HCT116 (cell line): ENCODE measurements around the gene TBXA2R. TPM values are rescaled to one million over a fixed set of nuclear protein-coding genes. Genes with fewer than 3 reads are reported as not detected.

Experiments
- ATAC-seq: fragments of 200-7000 bp; cut with Tn5 transposase; 2 replicates; pipeline ENCODE4 v1.9.1; 2020; ENCODE audit warnings: mild to moderate bottlenecking, moderate library complexity
- BruUV-seq: library from RNA; stranded (reverse); fragments of 400-500 nt; replicated peaks from 2 replicates; lab custom pipeline; 2021; lab: Mats Ljungman, UMichigan
- CTCF ChIA-PET: fragments of 300-600 bp; sonication (Branson Sonifier 250); formaldehyde crosslinking; loops from one replicate; lab custom pipeline; 2021; ENCODE audit warnings: antibody characterized with exemption; lab: Charles Lee
- POLR2A ChIA-PET: fragments of 300-600, 350-600 bp; sonication (Branson Sonifier 250); formaldehyde crosslinking; loops from one replicate; lab custom pipeline; 2021; ENCODE audit warnings: antibody characterized with exemption; lab: Charles Lee
- RAD21 ChIA-PET, 2 experiments: fragments of 300-600 bp; sonication (Branson Sonifier 250); formaldehyde crosslinking; loops; one replicate each; lab custom pipeline; 2023; ENCODE audit warnings: low total read pairs in 2 of 2; ENCODE audit not compliant: uncharacterized antibody in 2 of 2, unreplicated experiment in 2 of 2, low non-redundant PET in 1 of 2; lab: Charles Lee
- DNase-seq: peaks from one replicate; pipeline ENCODE4 v3.0.0-alpha.2; 2010; ENCODE audit warnings: low read depth, low spot score
- H2AFZ ChIP-seq: fragments of 200-600 bp; shearing (Covaris generic), sonication (generic); 2 replicates; pipeline ENCODE4 v1.6.1; 2017; ENCODE audit warnings: low read depth, mixed run types, mixed read lengths, antibody characterized with exemption, low read length; ENCODE audit not compliant: poor library complexity, severe bottlenecking
- H3K27ac ChIP-seq: 2 replicates; pipeline ENCODE4 v1.5.1; 2012; ENCODE audit warnings: low read depth, low read length
- H3K27me3 ChIP-seq: fragments of 200-600 bp; sonication (generic); 2 replicates; pipeline ENCODE4 v1.6.1; 2016; ENCODE audit warnings: mixed run types, low read length, mixed read lengths; ENCODE audit not compliant: insufficient read depth
- H3K36me3 ChIP-seq, 2 experiments: fragments of 200-500 bp in 1 of 2; fragments of 200-600 bp in 1 of 2; sonication (Bioruptor generic) in 1 of 2; sonication (generic) in 1 of 2; 2 replicates each; pipeline versions ENCODE4 v1.5.1 to v1.6.1; 2014 to 2016; ENCODE audit warnings: low read length in 2 of 2, inconsistent platforms in 1 of 2, mixed read lengths in 1 of 2, mixed run types in 1 of 2; ENCODE audit not compliant: insufficient read depth in 2 of 2, control insufficient read depth in 1 of 2
- H3K4me1 ChIP-seq, 2 experiments: fragments of 200-600 bp in 1 of 2; sonication (generic) in 1 of 2; 2 replicates each; pipeline versions ENCODE4 v1.5.1 to v1.6.1; 2012 to 2017; ENCODE audit warnings: low read length in 2 of 2, inconsistent platforms in 1 of 2, mild to moderate bottlenecking in 1 of 2, mixed read lengths in 1 of 2, mixed run types in 1 of 2, moderate library complexity in 1 of 2; ENCODE audit not compliant: insufficient read depth in 2 of 2, control insufficient read depth in 1 of 2
- H3K4me2 ChIP-seq: fragments of 200-600 bp; sonication (generic); 2 replicates; pipeline ENCODE4 v1.6.1; 2017; ENCODE audit warnings: mixed run types, low read length, mixed read lengths
- H3K4me3 ChIP-seq, 2 experiments: fragments of 200-600 bp in 1 of 2; sonication (generic) in 1 of 2; replicated peaks in 1 of 2; 2 replicates each; pipeline ENCODE4 v1.5.1; 2011 to 2016; ENCODE audit warnings: low read length in 2 of 2, control low read depth in 1 of 2, low read depth in 1 of 2, mild to moderate bottlenecking in 1 of 2, mixed read lengths in 1 of 2, mixed run types in 1 of 2
- H3K79me2 ChIP-seq: fragments of 200-600 bp; sonication (generic); 2 replicates; pipeline ENCODE4 v1.6.1; 2017; ENCODE audit warnings: mild to moderate bottlenecking, mixed run types, low read length, moderate library complexity, mixed read lengths; ENCODE audit not compliant: insufficient read depth
- H3K9ac ChIP-seq: fragments of 200-600 bp; sonication (generic); 2 replicates; pipeline ENCODE4 v1.6.1; 2016; ENCODE audit warnings: low read length, mixed read lengths
- H3K9me2 ChIP-seq: fragments of 200-600 bp; sonication (generic), shearing (Covaris generic); 2 replicates; pipeline ENCODE4 v1.6.1; 2017; ENCODE audit warnings: mixed run types, mild to moderate bottlenecking, moderate library complexity; ENCODE audit not compliant: insufficient read depth
- H3K9me3 ChIP-seq, 2 experiments: fragments of 200-500 bp in 1 of 2; fragments of 200-600 bp in 1 of 2; sonication (Bioruptor generic) in 1 of 2; sonication (generic) in 1 of 2; 2 replicates each; pipeline ENCODE4 v1.6.1; 2014 to 2017; ENCODE audit warnings: low read length in 2 of 2, mixed read lengths in 2 of 2, inconsistent platforms in 1 of 2, low read depth in 1 of 2, mild to moderate bottlenecking in 1 of 2, mixed run types in 1 of 2, moderate library complexity in 1 of 2; ENCODE audit not compliant: control insufficient read depth in 1 of 2, insufficient read depth in 1 of 2
- H4K20me1 ChIP-seq: fragments of 200-600 bp; sonication (generic), shearing (Covaris generic); 2 replicates; pipeline ENCODE4 v1.6.1; 2017; ENCODE audit warnings: mixed run types, mild to moderate bottlenecking, moderate library complexity; ENCODE audit not compliant: insufficient read depth
- EGR1 ChIP-seq: IDR thresholded peaks from 2 replicates; pipeline ENCODE4 v1.6.1; 2012; ENCODE audit warnings: low read depth
- ELF1 ChIP-seq: IDR thresholded peaks from 2 replicates; pipeline ENCODE4 v1.6.1; 2012; ENCODE audit warnings: low read depth, borderline replicate concordance
- EZH2phosphoT487 ChIP-seq: fragments of 200-600 bp; IDR thresholded peaks from 2 replicates; pipeline ENCODE4 v1.6.1; 2018; ENCODE audit warnings: antibody characterized with exemption, borderline replicate concordance
- FOSL1 ChIP-seq: IDR thresholded peaks from 2 replicates; pipeline ENCODE4 v1.6.1; 2012; ENCODE audit warnings: low read depth
- JUND ChIP-seq: IDR thresholded peaks from 2 replicates; pipeline ENCODE4 v1.6.1; 2012
- RAD21 ChIP-seq: IDR thresholded peaks from 2 replicates; pipeline ENCODE4 v1.6.1; 2012; ENCODE audit warnings: low read depth, mild to moderate bottlenecking
- SIN3A ChIP-seq: IDR thresholded peaks from 2 replicates; pipeline ENCODE4 v1.6.1; 2012; ENCODE audit warnings: low read depth
- SP1 ChIP-seq: IDR thresholded peaks from 2 replicates; pipeline ENCODE4 v1.6.1; 2012; ENCODE audit warnings: low read depth
- TCF7L2 ChIP-seq: IDR thresholded peaks from 2 replicates; pipeline ENCODE4 v1.7.0; 2011; ENCODE audit warnings: borderline replicate concordance, inconsistent platforms; ENCODE audit not compliant: insufficient read depth, insufficient read length; ENCODE audit errors: extremely low read depth
- ZNF274 ChIP-seq: fragments of 200-500 bp; sonication (Bioruptor generic); IDR thresholded peaks from 2 replicates; pipeline ENCODE4 v1.6.1; 2014; ENCODE audit warnings: mild to moderate bottlenecking, low read depth, low read length, inconsistent platforms
- intact Hi-C: fragments of 100-400 bp; cut with micrococcal nuclease; formaldehyde crosslinking; loops from 2 replicates; pipeline ENCODE4 v1.10.0; 2022
- total RNA-seq: library from RNA; stranded (reverse); gene quantifications from one replicate; pipeline ENCODE4 v1.2.1, GENCODE V29; 2021; ENCODE audit not compliant: unreplicated experiment
- TF ChIP-seq, protein P1 (sequence below): IDR thresholded peaks from 2 replicates; pipeline ENCODE4 v1.6.1; 2012; ENCODE audit warnings: low read depth
- TF ChIP-seq, protein P2 (sequence below): IDR thresholded peaks from 2 replicates; pipeline ENCODE4 v1.6.1; 2012
- TF ChIP-seq, protein P3 (sequence below): IDR thresholded peaks from 2 replicates; pipeline ENCODE4 v1.6.1; 2011; ENCODE audit warnings: mild to moderate bottlenecking, low read length, moderate library complexity; ENCODE audit not compliant: insufficient replicate concordance; ENCODE audit errors: extremely low read depth

TBXA2R gene
- total RNA-seq, 1 experiment from 2014 or later: 2.3 TPM

DNA sequence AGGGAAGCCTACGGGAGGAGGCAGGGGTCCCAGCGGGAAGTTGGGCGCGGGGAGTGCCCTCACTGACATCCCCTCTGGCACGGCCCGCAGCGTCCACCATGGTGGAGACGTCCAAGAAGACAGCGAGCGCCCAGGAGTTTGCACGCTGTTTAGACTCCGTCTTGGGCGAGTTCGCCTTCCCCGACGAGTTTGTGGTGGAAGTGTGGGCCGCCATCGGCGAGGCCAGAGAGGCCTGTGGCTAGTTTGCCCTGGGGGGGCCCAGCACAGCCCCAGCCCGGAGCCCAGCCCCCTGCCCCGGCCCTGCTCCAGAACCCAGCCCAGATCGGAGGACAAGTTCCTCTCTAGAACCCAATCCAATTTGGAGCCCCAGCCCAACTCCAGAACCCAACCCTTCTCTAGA lies 16.7 kb downstream of the TBXA2R start:
- no peak overlapping the region for H3K4me3 ChIP-seq
- H3K79me2 ChIP-seq: no peaks in the 10 kb centered on the region
- POLR2A ChIA-PET: no interaction called here
- no peaks in the 10 kb centered on the region for H3K9me2 ChIP-seq
- no peaks in the 10 kb centered on the region for H3K36me3 ChIP-seq
- no TSS peak for BruUV-seq
- intact Hi-C loops: no loop called here
- CTCF ChIA-PET: no interaction called here
- H3K4me1 ChIP-seq: peaks cover 0 to 5% of the 10 kb centered on the region in 2 experiments; a peak in 1 of 4 replicates
- ATAC-seq: no peak
- DNase-seq: no peak
- H3K4me2 ChIP-seq: no peak overlapping the region
- H3K9me3 ChIP-seq: no peaks in the 10 kb centered on the region
- no peak overlapping the region for H3K9ac ChIP-seq
- no peak overlapping the region for H3K27ac ChIP-seq
- TF ChIP-seq RAD21 (no peak), TCF7L2 (no peak), FOSL1 (no peak), SIN3A (no peak), ZNF274 (no peak), EZH2phosphoT487 (no peak), SP1 (no peak), ELF1 (no peak), JUND (no peak), EGR1 (no peak)
- TF ChIP-seq, protein P1, sequence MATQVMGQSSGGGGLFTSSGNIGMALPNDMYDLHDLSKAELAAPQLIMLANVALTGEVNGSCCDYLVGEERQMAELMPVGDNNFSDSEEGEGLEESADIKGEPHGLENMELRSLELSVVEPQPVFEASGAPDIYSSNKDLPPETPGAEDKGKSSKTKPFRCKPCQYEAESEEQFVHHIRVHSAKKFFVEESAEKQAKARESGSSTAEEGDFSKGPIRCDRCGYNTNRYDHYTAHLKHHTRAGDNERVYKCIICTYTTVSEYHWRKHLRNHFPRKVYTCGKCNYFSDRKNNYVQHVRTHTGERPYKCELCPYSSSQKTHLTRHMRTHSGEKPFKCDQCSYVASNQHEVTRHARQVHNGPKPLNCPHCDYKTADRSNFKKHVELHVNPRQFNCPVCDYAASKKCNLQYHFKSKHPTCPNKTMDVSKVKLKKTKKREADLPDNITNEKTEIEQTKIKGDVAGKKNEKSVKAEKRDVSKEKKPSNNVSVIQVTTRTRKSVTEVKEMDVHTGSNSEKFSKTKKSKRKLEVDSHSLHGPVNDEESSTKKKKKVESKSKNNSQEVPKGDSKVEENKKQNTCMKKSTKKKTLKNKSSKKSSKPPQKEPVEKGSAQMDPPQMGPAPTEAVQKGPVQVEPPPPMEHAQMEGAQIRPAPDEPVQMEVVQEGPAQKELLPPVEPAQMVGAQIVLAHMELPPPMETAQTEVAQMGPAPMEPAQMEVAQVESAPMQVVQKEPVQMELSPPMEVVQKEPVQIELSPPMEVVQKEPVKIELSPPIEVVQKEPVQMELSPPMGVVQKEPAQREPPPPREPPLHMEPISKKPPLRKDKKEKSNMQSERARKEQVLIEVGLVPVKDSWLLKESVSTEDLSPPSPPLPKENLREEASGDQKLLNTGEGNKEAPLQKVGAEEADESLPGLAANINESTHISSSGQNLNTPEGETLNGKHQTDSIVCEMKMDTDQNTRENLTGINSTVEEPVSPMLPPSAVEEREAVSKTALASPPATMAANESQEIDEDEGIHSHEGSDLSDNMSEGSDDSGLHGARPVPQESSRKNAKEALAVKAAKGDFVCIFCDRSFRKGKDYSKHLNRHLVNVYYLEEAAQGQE: no peak
- TF ChIP-seq, protein P2, sequence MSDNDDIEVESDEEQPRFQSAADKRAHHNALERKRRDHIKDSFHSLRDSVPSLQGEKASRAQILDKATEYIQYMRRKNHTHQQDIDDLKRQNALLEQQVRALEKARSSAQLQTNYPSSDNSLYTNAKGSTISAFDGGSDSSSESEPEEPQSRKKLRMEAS: no peak
- TF ChIP-seq, protein P3, sequence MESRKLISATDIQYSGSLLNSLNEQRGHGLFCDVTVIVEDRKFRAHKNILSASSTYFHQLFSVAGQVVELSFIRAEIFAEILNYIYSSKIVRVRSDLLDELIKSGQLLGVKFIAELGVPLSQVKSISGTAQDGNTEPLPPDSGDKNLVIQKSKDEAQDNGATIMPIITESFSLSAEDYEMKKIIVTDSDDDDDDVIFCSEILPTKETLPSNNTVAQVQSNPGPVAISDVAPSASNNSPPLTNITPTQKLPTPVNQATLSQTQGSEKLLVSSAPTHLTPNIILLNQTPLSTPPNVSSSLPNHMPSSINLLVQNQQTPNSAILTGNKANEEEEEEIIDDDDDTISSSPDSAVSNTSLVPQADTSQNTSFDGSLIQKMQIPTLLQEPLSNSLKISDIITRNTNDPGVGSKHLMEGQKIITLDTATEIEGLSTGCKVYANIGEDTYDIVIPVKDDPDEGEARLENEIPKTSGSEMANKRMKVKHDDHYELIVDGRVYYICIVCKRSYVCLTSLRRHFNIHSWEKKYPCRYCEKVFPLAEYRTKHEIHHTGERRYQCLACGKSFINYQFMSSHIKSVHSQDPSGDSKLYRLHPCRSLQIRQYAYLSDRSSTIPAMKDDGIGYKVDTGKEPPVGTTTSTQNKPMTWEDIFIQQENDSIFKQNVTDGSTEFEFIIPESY: no peak
- RAD21 ChIA-PET: no interaction called here
- no peak overlapping the region for H2AFZ ChIP-seq
- no peaks in the 10 kb centered on the region for H3K27me3 ChIP-seq
- H4K20me1 ChIP-seq: no peaks in the 10 kb centered on the region
